Measurements from ENCODE around the gene FGFR2.

The FGFR2 gene

GRCh38 chr10:121452581-121452980 is 145.7 kb downstream of the FGFR2 start:
- no peak for DNase-seq (ENCODE audit: low read depth in 2 of 2)
- H3K4me3 ChIP-seq (replicated peaks in 1 of 2; ENCODE audit: low read depth in 2 of 2, low read length in 2 of 2) = no peak overlapping the region
- TF ChIP-seq CTCF (IDR thresholded peaks at IDR 0.05; ENCODE audit: low read depth, low read length) = no peak

- H3K4me3 ChIP-seq (replicated peaks in 1 of 2; ENCODE audit: low read depth in 2 of 2, low read length in 2 of 2) = no peak overlapping the region
- TF ChIP-seq CTCF (IDR thresholded peaks at IDR 0.05; ENCODE audit: low read depth, low read length) = no peak
- no peak for DNase-seq (ENCODE audit: low read depth in 2 of 2)
Measured at GRCh38 chr10:121450247-121450646, 148.0 kb downstream of the FGFR2 start.

GRCh38 chr10:121449482-121449924 is 148.7 kb downstream of the FGFR2 start:
- no peak for DNase-seq (ENCODE audit: low read depth in 2 of 2)
- H3K4me3 ChIP-seq (replicated peaks in 1 of 2; ENCODE audit: low read depth in 2 of 2, low read length in 2 of 2) = no peak overlapping the region
- TF ChIP-seq CTCF (IDR thresholded peaks at IDR 0.05; ENCODE audit: low read depth, low read length) = no peak

GRCh38 chr10:121448766-121449421 is 149.3 kb downstream of the FGFR2 start:
- no peak overlapping the region for H3K4me3 ChIP-seq (replicated peaks in 1 of 2; ENCODE audit: low read depth in 2 of 2, low read length in 2 of 2)
- DNase-seq (ENCODE audit: low read depth in 2 of 2) = no peak
- no peak for TF ChIP-seq CTCF (IDR thresholded peaks at IDR 0.05; ENCODE audit: low read depth, low read length)

- no peak overlapping the region for H3K4me3 ChIP-seq (replicated peaks in 1 of 2; ENCODE audit: low read depth in 2 of 2, low read length in 2 of 2)
- DNase-seq (ENCODE audit: low read depth in 2 of 2) = no peak
- TF ChIP-seq CTCF (IDR thresholded peaks at IDR 0.05; ENCODE audit: low read depth, low read length) = no peak
Measured at GRCh38 chr10:121444520-121445165, 153.6 kb downstream of the FGFR2 start.

GRCh38 chr10:121442086-121442935 is 155.9 kb downstream of the FGFR2 start:
- no peak for TF ChIP-seq CTCF (IDR thresholded peaks at IDR 0.05; ENCODE audit: low read depth, low read length)
- DNase-seq (ENCODE audit: low read depth in 2 of 2) = no peak
- no peak overlapping the region for H3K4me3 ChIP-seq (replicated peaks in 1 of 2; ENCODE audit: low read depth in 2 of 2, low read length in 2 of 2)

Data from cardiac fibroblast (primary cell).